H1 (cell line): ENCODE measurements around the gene MAML3. TPM values are rescaled to one million over a fixed set of nuclear protein-coding genes. Genes with fewer than 3 reads are reported as not detected.

Experiments used
- CTCF ChIA-PET: fragments of 300-600 bp; sonication (Branson Sonifier 250); formaldehyde crosslinking; loops from one replicate; lab custom pipeline; 2021; ENCODE audit not compliant: partially characterized antibody; lab: Charles Lee
- POLR2A ChIA-PET: fragments of 300-600 bp; sonication (Branson Sonifier 250); formaldehyde crosslinking; loops from one replicate; lab custom pipeline; 2021; ENCODE audit warnings: inconsistent platforms; ENCODE audit not compliant: partially characterized antibody; lab: Charles Lee
- DNase-seq, 2 experiments: peaks; one replicate each; pipeline versions ENCODE4 v3.0.0 to v3.0.0-alpha.2; 2010 to 2022; ENCODE audit warnings: low spot score in 2 of 2, low read depth in 1 of 2, mixed read lengths in 1 of 2
- FAIRE-seq: peaks from 2 replicates; lab custom pipeline; 2011; peaks lifted over from hg19 to GRCh38; lab: Jason Lieb, UNC
- H2AFZ ChIP-seq: 2 replicates; pipeline ENCODE4 v1.8.1; 2012; ENCODE audit warnings: low read length, inconsistent platforms
- H2AK5ac ChIP-seq: 2 replicates; pipeline ENCODE4 v1.6.1; 2013; ENCODE audit warnings: low read depth, low read length
- H2BK120ac ChIP-seq: replicated peaks from 2 replicates; pipeline ENCODE3; 2013; ENCODE audit warnings: low read depth, low read length, inconsistent platforms
- H2BK12ac ChIP-seq: 2 replicates; pipeline ENCODE4 v1.6.1; 2013; ENCODE audit warnings: low read depth, low read length
- H2BK15ac ChIP-seq: 2 replicates; pipeline ENCODE4 v1.6.1; 2013; ENCODE audit warnings: low read length
- H2BK20ac ChIP-seq: 2 replicates; pipeline ENCODE4 v1.6.1; 2013; ENCODE audit warnings: low read length
- H2BK5ac ChIP-seq: 2 replicates; pipeline ENCODE4 v1.6.1; 2013; ENCODE audit warnings: low read depth, low read length
- H3K14ac ChIP-seq: 2 replicates; pipeline ENCODE4 v1.6.1; 2013; ENCODE audit warnings: inconsistent platforms; ENCODE audit not compliant: insufficient read length
- H3K18ac ChIP-seq: 2 replicates; pipeline ENCODE4 v1.6.1; 2013; ENCODE audit warnings: low read length; ENCODE audit errors: extremely low read depth
- H3K23ac ChIP-seq: 2 replicates; pipeline ENCODE4 v1.6.1; 2013; ENCODE audit warnings: inconsistent platforms; ENCODE audit not compliant: insufficient read length
- H3K23me2 ChIP-seq: 2 replicates; pipeline ENCODE4 v1.6.1; 2013; ENCODE audit warnings: low read depth, low read length
- H3K27ac ChIP-seq: 2 replicates; pipeline ENCODE4 v1.6.1; 2011; ENCODE audit warnings: low read depth, low read length, inconsistent platforms
- H3K27me3 ChIP-seq, 4 experiments: replicated peaks in 1 of 4; 1 replicate in 1 of 4; 2 replicates in 3 of 4; pipeline versions ENCODE4 v1.6.1 to v1.8.1; 2011 to 2013; ENCODE audit warnings: low read length in 3 of 4, mild to moderate bottlenecking in 3 of 4, inconsistent platforms in 2 of 4, mixed read lengths in 2 of 4, moderate library complexity in 1 of 4; ENCODE audit not compliant: control insufficient read depth in 3 of 4, insufficient read depth in 3 of 4; ENCODE audit errors: extremely low read depth in 1 of 4
- H3K36me3 ChIP-seq, 4 experiments: 2 replicates each; pipeline versions ENCODE4 v1.6.1 to v1.8.1; 2011 to 2013; ENCODE audit warnings: mild to moderate bottlenecking in 4 of 4, low read length in 3 of 4, moderate library complexity in 2 of 4, control low read depth in 1 of 4, inconsistent platforms in 1 of 4; ENCODE audit not compliant: insufficient read depth in 4 of 4, control insufficient read depth in 2 of 4
- H3K4ac ChIP-seq: replicated peaks from 2 replicates; pipeline ENCODE3; 2013; ENCODE audit warnings: low read length, low read depth, mixed read lengths, inconsistent platforms; ENCODE audit not compliant: insufficient read length
- H3K4me1 ChIP-seq, 4 experiments: replicated peaks in 1 of 4; 1 replicate in 1 of 4; 2 replicates in 3 of 4; pipeline versions ENCODE4 v1.6.1 to v1.8.1; 2011 to 2013; ENCODE audit warnings: low read length in 3 of 4, inconsistent platforms in 2 of 4, mixed read lengths in 1 of 4; ENCODE audit not compliant: insufficient read depth in 4 of 4, control insufficient read depth in 3 of 4
- H3K4me2 ChIP-seq, 2 experiments: 2 replicates each; pipeline versions ENCODE4 v1.6.1 to v1.8.1; 2011 to 2013; ENCODE audit warnings: low read depth in 2 of 2, low read length in 2 of 2, control low read depth in 1 of 2, inconsistent platforms in 1 of 2, mild to moderate bottlenecking in 1 of 2; ENCODE audit not compliant: insufficient read depth in 1 of 2
- H3K4me3 ChIP-seq, 4 experiments: fragments of 200-600, 300-600 bp in 1 of 4; sonication (generic), shearing (Covaris generic), sonication (Bioruptor Twin) in 1 of 4; 2 replicates each; pipeline versions ENCODE4 v1.5.1 to v1.8.1; 2011 to 2016; ENCODE audit warnings: low read length in 4 of 4, low read depth in 3 of 4, control low read depth in 2 of 4, inconsistent platforms in 2 of 4, mild to moderate bottlenecking in 2 of 4, mixed read lengths in 1 of 4, moderate library complexity in 1 of 4; ENCODE audit not compliant: insufficient read depth in 2 of 4; ENCODE audit errors: extremely low read depth in 1 of 4
- H3K56ac ChIP-seq: replicated peaks from 2 replicates; pipeline ENCODE3; 2013; ENCODE audit warnings: low read depth, mild to moderate bottlenecking, mixed read lengths, low read length, inconsistent platforms; ENCODE audit not compliant: insufficient read length
- H3K79me1 ChIP-seq: 2 replicates; pipeline ENCODE4 v1.6.1; 2013; ENCODE audit warnings: low read depth, low read length, control low read depth
- H3K79me2 ChIP-seq, 2 experiments: 2 replicates each; pipeline versions ENCODE4 v1.6.1 to v1.8.1; 2012 to 2013; ENCODE audit warnings: low read length in 2 of 2, mild to moderate bottlenecking in 2 of 2, inconsistent platforms in 1 of 2; ENCODE audit not compliant: insufficient read depth in 2 of 2, control insufficient read depth in 1 of 2
- H3K9ac ChIP-seq, 4 experiments: replicated peaks in 1 of 4; 1 replicate in 1 of 4; 2 replicates in 3 of 4; pipeline versions ENCODE4 v1.6.1 to v1.8.1; 2011 to 2013; ENCODE audit warnings: low read depth in 3 of 4, low read length in 3 of 4, control low read depth in 2 of 4, mild to moderate bottlenecking in 2 of 4, moderate library complexity in 2 of 4, inconsistent platforms in 1 of 4; ENCODE audit errors: extremely low read depth in 1 of 4
- H3K9me3 ChIP-seq, 2 experiments: 2 replicates each; pipeline versions ENCODE4 v1.6.1 to v1.8.1; 2012 to 2013; ENCODE audit warnings: mild to moderate bottlenecking in 2 of 2, moderate library complexity in 2 of 2, control low read depth in 1 of 2, inconsistent platforms in 1 of 2, low read depth in 1 of 2, low read length in 1 of 2, mixed read lengths in 1 of 2; ENCODE audit not compliant: insufficient read depth in 2 of 2
- H4K20me1 ChIP-seq, 2 experiments: replicated peaks in 1 of 2; 2 replicates each; pipeline versions ENCODE3 to v1.8.1; 2011 to 2013; ENCODE audit warnings: inconsistent platforms in 2 of 2, low read length in 2 of 2, mild to moderate bottlenecking in 1 of 2; ENCODE audit not compliant: insufficient read depth in 2 of 2, control insufficient read depth in 1 of 2
- H4K5ac ChIP-seq: 2 replicates; pipeline ENCODE4 v1.6.1; 2013; ENCODE audit warnings: low read length, low read depth, mixed read lengths, inconsistent platforms; ENCODE audit not compliant: insufficient read length
- H4K8ac ChIP-seq: 2 replicates; pipeline ENCODE4 v1.8.0; 2013; ENCODE audit warnings: mild to moderate bottlenecking, moderate library complexity, low read length, inconsistent platforms; ENCODE audit not compliant: insufficient read depth; ENCODE audit errors: extremely low read depth
- H4K91ac ChIP-seq: replicated peaks from 2 replicates; pipeline ENCODE3; 2013; ENCODE audit warnings: low read length, mixed read lengths, inconsistent platforms; ENCODE audit not compliant: insufficient read length
- CBX5 ChIP-seq: fragments of 300-800, 300-1000 bp; sonication (generic); IDR thresholded peaks from 2 replicates; pipeline ENCODE4 v1.7.1; 2016; ENCODE audit warnings: antibody characterized with exemption, low read length, low read depth
- CTCF ChIP-seq, 3 experiments: IDR thresholded peaks; 1 replicate in 2 of 3; 2 replicates in 1 of 3; pipeline versions ENCODE4 v1.5.1 to v1.6.1; 2011; ENCODE audit warnings: low read length in 3 of 3, mild to moderate bottlenecking in 3 of 3, inconsistent platforms in 2 of 3, low read depth in 1 of 3, moderate library complexity in 1 of 3; ENCODE audit not compliant: insufficient read depth in 1 of 3; ENCODE audit errors: control extremely low read depth in 1 of 3
- KDM5A ChIP-seq: fragments of 200-600 bp; IDR thresholded peaks from 2 replicates; pipeline ENCODE4 v1.7.1; 2012; ENCODE audit warnings: mild to moderate bottlenecking, low read length, inconsistent platforms, mixed read lengths
- RAD21 ChIP-seq, 2 experiments: IDR thresholded peaks in 1 of 2; conservative IDR thresholded peaks in 1 of 2; 2 replicates each; pipeline ENCODE4 v1.6.1; 2011; ENCODE audit warnings: low read depth in 2 of 2, low read length in 2 of 2, improper control_type of control experiment in 1 of 2, inconsistent platforms in 1 of 2, mild to moderate bottlenecking in 1 of 2, moderate library complexity in 1 of 2
- RBBP5 ChIP-seq: IDR thresholded peaks from 2 replicates; pipeline ENCODE4 v1.7.1; 2012; ENCODE audit warnings: low read depth, mild to moderate bottlenecking, inconsistent platforms, low read length, moderate library complexity, borderline replicate concordance
- SIN3A ChIP-seq, 2 experiments: IDR thresholded peaks in 1 of 2; conservative IDR thresholded peaks in 1 of 2; 2 replicates each; pipeline ENCODE4 v1.6.1; 2011 to 2012; ENCODE audit warnings: low read length in 2 of 2, improper control_type of control experiment in 1 of 2, low read depth in 1 of 2, mild to moderate bottlenecking in 1 of 2
- SP2 ChIP-seq: IDR thresholded peaks from 2 replicates; pipeline ENCODE4 v1.6.1; 2012; ENCODE audit warnings: mild to moderate bottlenecking, low read length, inconsistent platforms
- TCF12 ChIP-seq: IDR thresholded peaks from 2 replicates; pipeline ENCODE4 v1.6.1; 2011; ENCODE audit warnings: low read depth, mild to moderate bottlenecking, low read length
- USF2 ChIP-seq: IDR thresholded peaks from 2 replicates; pipeline ENCODE4 v1.6.1; 2011; ENCODE audit warnings: low read length, improper control_type of control experiment
- YY1 ChIP-seq: IDR thresholded peaks from 2 replicates; pipeline ENCODE4 v1.6.1; 2011; ENCODE audit warnings: low read depth, mild to moderate bottlenecking, low read length
- WGBS, 2 experiments: shearing (Covaris generic) in 1 of 2; methylation state at CpG; one replicate each; pipeline versions ENCODE4 v1.1.6 to v1.1.7; 2013 to 2015; ENCODE audit warnings: low lambda C conversion rate in 2 of 2, mixed read lengths in 2 of 2, inconsistent platforms in 1 of 2, low coverage in 1 of 2, missing lambda C conversion rate in 1 of 2; ENCODE audit not compliant: insufficient replicate concordance in 2 of 2, insufficient coverage in 1 of 2, insufficient read length in 1 of 2; ENCODE audit errors: extremely low coverage in 1 of 2, missing lambda C conversion rate in 1 of 2; 5-methylcytosine and 5-hydroxymethylcytosine counted together
- polyA plus RNA-seq, 7 experiments: library from polyadenylated mRNA; depleted of rRNA in 3 of 7; stranded (reverse) in 5 of 7; unstranded in 2 of 7; fragments of >200 nt in 5 of 7; fragments of 200-250 nt in 2 of 7; gene quantifications; 1 replicate in 5 of 7; 2 replicates in 1 of 7; 4 replicates in 1 of 7; pipeline versions ENCODE4 v1.2.1 to v1.2.3, GENCODE V29; 2011 to 2013; ENCODE audit warnings: missing spikeins in 2 of 7, mixed read lengths in 2 of 7
- total RNA-seq: library from RNA; stranded (reverse); fragmentation: NEBNext Ultra II Directional; extraction: Animal tissue kit (Norgen Biotek cat#: 25700); gene quantifications from 2 replicates; pipeline ENCODE4 v1.2.1, GENCODE V29; 2021

The MAML3 gene
- total and polyA plus RNA-seq, 2 of the 8 experiments (the other 6 are each of a cell fraction or from before 2014, with no cell fraction given): 2.1 to 5.7 TPM

- Histone ChIP-seq H2BK20ac (no peak overlapping the region), H2BK5ac (no peak overlapping the region), H3K4ac (no peak overlapping the region), H2BK120ac (no peak overlapping the region), H3K14ac (no peak overlapping the region), H4K8ac (no peak overlapping the region), H3K18ac (no peak overlapping the region), H3K23ac (no peak overlapping the region), H4K91ac (no peak overlapping the region), H3K36me3 (no peaks in the 10 kb centered on the region), H3K56ac (no peak overlapping the region), H3K79me1 (no peaks in the 10 kb centered on the region), H3K9me3 (no peaks in the 10 kb centered on the region), H3K23me2 (no peaks in the 10 kb centered on the region), H2AK5ac (no peak overlapping the region), H3K4me3 (no peak overlapping the region), H3K27me3 (no peaks in the 10 kb centered on the region; a peak in 2 of 7 replicates), H3K79me2 (no peaks in the 10 kb centered on the region), H4K20me1 (no peaks in the 10 kb centered on the region), H4K5ac (no peak overlapping the region), H3K4me1 (no peaks in the 10 kb centered on the region), H3K27ac (no peak overlapping the region), H3K9ac (no peak overlapping the region), H2AFZ (no peak overlapping the region), H3K4me2 (no peak overlapping the region), H2BK15ac (no peak overlapping the region), H2BK12ac (no peak overlapping the region)
- FAIRE-seq (no peak), DNase-seq (no peak)
- ChIA-PET CTCF (interaction anchor here (1.0 to 1.3 kb wide), 3 partner anchors 30 to 401 kb away, joined by 3 read pairs; no protein-coding TSS in a partner anchor), POLR2A (no interaction called here)
- 94% methylated on average over 4 of the region's 4 CpGs; no CpG with 5 or more reads in 1 of the 2 experiments for WGBS, 2 experiments
- TF ChIP-seq CBX5 (no peak), RAD21 (IDR thresholded peaks at IDR 0.05 in 1 of 2, conservative IDR thresholded peaks at IDR 0.05 in 1 of 2; ENCODE audit: low read depth in 2 of 2, low read length in 2 of 2) (no peak), SP2 (no peak), RBBP5 (no peak), YY1 (no peak), USF2 (no peak), SIN3A (conservative IDR thresholded peaks at IDR 0.05 in 1 of 2, IDR thresholded peaks at IDR 0.05 in 1 of 2; ENCODE audit: low read depth in 1 of 2, low read length in 2 of 2) (no peak), TCF12 (no peak), KDM5A (no peak), CTCF (IDR thresholded peaks at IDR 0.05; ENCODE audit: control extremely low read depth in 1 of 3, insufficient read depth in 1 of 3, low read depth in 1 of 3, low read length in 3 of 3) (no peak)
These were observed 194.6 kb downstream of the MAML3 start for GRCh38 chr4:139959396-139959795.
